K562 (cell line): ENCODE measurements around the gene PA2G4. TPM values are rescaled to one million over a fixed set of nuclear protein-coding genes. Genes with fewer than 3 reads are reported as not detected.

ENCODE experiments used
- ASH1L ChIP-seq: fragments of 450-650 bp; IDR thresholded peaks from 2 replicates; pipeline ENCODE4 v1.6.1; 2018; ENCODE audit warnings: borderline replicate concordance, mild to moderate bottlenecking, low read depth; ENCODE audit not compliant: partially characterized antibody
- BCOR ChIP-seq: fragments of 450-650 bp; IDR thresholded peaks from 2 replicates; pipeline ENCODE4 v1.6.1; 2016
- CCNT2 ChIP-seq: IDR thresholded peaks from 2 replicates; pipeline ENCODE4 v1.6.1; 2011; ENCODE audit warnings: borderline replicate concordance, low read depth, mild to moderate bottlenecking, moderate library complexity, mixed read lengths, low read length; ENCODE audit not compliant: insufficient read length; ENCODE audit errors: extremely low read depth
- DDX20 ChIP-seq: fragments of 450-650 bp; IDR thresholded peaks from 2 replicates; pipeline ENCODE4 v1.6.1; 2016; ENCODE audit warnings: missing genetic modification characterization, low read depth, mild to moderate bottlenecking, missing compliant biosample characterization, moderate library complexity
- ELF4 ChIP-seq: fragments of 450-650 bp; formaldehyde crosslinking; IDR thresholded peaks from 2 replicates; pipeline ENCODE4 v1.4.0; 2022; ENCODE audit warnings: missing genetic modification characterization
- HNRNPK ChIP-seq: fragments of 200-400 bp; formaldehyde crosslinking; IDR thresholded peaks from one replicate; pipeline ENCODE4 v1.6.1; 2018; ENCODE audit warnings: mild to moderate bottlenecking, low read depth, low read length; ENCODE audit not compliant: poor library complexity, severe bottlenecking
- MCM7 ChIP-seq, 2 experiments: fragments of 450-650 bp; IDR thresholded peaks; 2 replicates each; pipeline ENCODE4 v1.6.1; 2016 to 2018
- MIER1 ChIP-seq: fragments of 450-650 bp; IDR thresholded peaks from 2 replicates; pipeline ENCODE4 v1.6.1; 2016; ENCODE audit warnings: antibody characterized with exemption, mild to moderate bottlenecking, low read depth
- PBX2 ChIP-seq, 2 experiments: IDR thresholded peaks in 1 of 2; conservative IDR thresholded peaks in 1 of 2; 2 replicates each; pipeline ENCODE4 v1.6.1; 2016; ENCODE audit warnings: low read depth in 2 of 2, mild to moderate bottlenecking in 1 of 2, missing compliant biosample characterization in 1 of 2, missing genetic modification characterization in 1 of 2, moderate library complexity in 1 of 2
- PKNOX1 ChIP-seq: fragments of 450-650 bp; IDR thresholded peaks from 2 replicates; pipeline ENCODE4 v1.6.1; 2016
- POLR2A ChIP-seq: fragments of 450-650 bp; conservative IDR thresholded peaks from 2 replicates; pipeline ENCODE4 v1.6.1; 2016
- RCOR1 ChIP-seq, 2 experiments: IDR thresholded peaks; 2 replicates each; pipeline ENCODE4 v1.6.1; 2012; ENCODE audit warnings: low read depth in 2 of 2, low read length in 2 of 2, borderline replicate concordance in 1 of 2, improper control_type of control experiment in 1 of 2
- TAF1 ChIP-seq: IDR thresholded peaks from 2 replicates; pipeline ENCODE4 v1.6.1; 2011; ENCODE audit warnings: mild to moderate bottlenecking, low read length, moderate library complexity; ENCODE audit not compliant: insufficient read depth, control insufficient read depth, severe bottlenecking; ENCODE audit errors: extremely low read depth
- THAP7 ChIP-seq: fragments of 250-450 bp; sonication (Bioruptor Pico); IDR thresholded peaks from 2 replicates; pipeline ENCODE4 v1.5.0; 2021
- ZBTB12 ChIP-seq: fragments of 250-450 bp; sonication (Bioruptor Pico); IDR thresholded peaks from 2 replicates; pipeline ENCODE4 v1.4.0; 2020
- ZFP91 ChIP-seq: sonication (generic); formaldehyde crosslinking; IDR thresholded peaks from 2 replicates; pipeline ENCODE4 v1.8.0; 2022; ENCODE audit warnings: mild to moderate bottlenecking, missing genetic modification reagents
- ZNF75A ChIP-seq: fragments of 450-650 bp; formaldehyde crosslinking; IDR thresholded peaks from 2 replicates; pipeline ENCODE4 v1.4.0; 2020; ENCODE audit warnings: mild to moderate bottlenecking
- polyA plus RNA-seq, 8 experiments: library from polyadenylated mRNA; depleted of rRNA in 4 of 8; stranded (reverse) in 5 of 8; unstranded in 3 of 8; fragments of >200 nt; fragmentation: Nextera tagmentation in 2 of 8; fragmentation: Illumina TruSeq in 1 of 8; extraction: Ambion mirVana in 2 of 8; extraction: Trizol in 1 of 8; gene quantifications; 2 replicates each; pipeline versions ENCODE4 v1.2.1 to v1.2.3, GENCODE V29; 2011 to 2014; ENCODE audit warnings: inconsistent platforms in 1 of 8, missing spikeins in 1 of 8
- total RNA-seq, 7 experiments: library from RNA; depleted of rRNA in 6 of 7; stranded (reverse); fragments of >200 nt in 6 of 7; fragmentation: Illumina TruSeq in 2 of 7; extraction: Trizol in 2 of 7; gene quantifications; 2 replicates each; pipeline versions ENCODE4 v1.2.1 to v1.2.3, GENCODE V29; 2011 to 2021; ENCODE audit warnings: low replicate concordance in 1 of 7

Gene PA2G4
- total and polyA plus RNA-seq, 9 of the 15 experiments (the other 6 are each of a cell fraction or from before 2014, with no cell fraction given), result 230 to 925 (median 638) TPM

GRCh38 chr12:56152132-56152755, 47.9 kb downstream of the PA2G4 start, which contains the start of gene MYL6B (continued):
- TF ChIP-seq PBX2 (CRISPR knock-in tag; IDR thresholded peaks at IDR 0.05; ENCODE audit: low read depth) (no peak), PBX2 (tag; conservative IDR thresholded peaks at IDR 0.05; ENCODE audit: low read depth) (no peak), TAF1 (peak; percentile 62), ASH1L (peak; percentile 36), MCM7 (IDR thresholded peaks at IDR 0.05) (no peak), THAP7 (no peak), ZFP91 (CRISPR knock-in tag) (no peak), ELF4 (CRISPR knock-in tag) (0 out of 2 replicates have a peak, but pooled peaks have one; percentile 16), ZBTB12 (peak; percentile 27; the same call in 1 of the 2 replicates), MIER1 (no peak), POLR2A (peak; percentile 89), RCOR1 (IDR thresholded peaks at IDR 0.05; ENCODE audit: borderline replicate concordance in 1 of 2, low read depth in 2 of 2, low read length in 2 of 2) (no peak), CCNT2 (peak; percentile 76), PKNOX1 (0 out of 2 replicates have a peak, but pooled peaks have one; percentile 6), ZNF75A (CRISPR knock-in tag) (0 out of 2 replicates have a peak, but pooled peaks have one; percentile 8), HNRNPK (no peak), BCOR (no peak), DDX20 (tag) (no peak)
